HG03439 (cell line): ENCODE data around the gene ALPI.
"Not testable (repeated sequence)": the region's sequence is repeated elsewhere in the genome, so short reads cannot be mapped to it uniquely, and the experiment has no call there.

Experiments used
- ATAC-seq: cut with Tn5 transposase; IDR thresholded peaks from one replicate; pipeline ENCODE4 v1.9.1; 2021; ENCODE audit warnings: mild to moderate bottlenecking, moderate library complexity; ENCODE audit not compliant: unreplicated experiment

ALPI gene

DNA sequence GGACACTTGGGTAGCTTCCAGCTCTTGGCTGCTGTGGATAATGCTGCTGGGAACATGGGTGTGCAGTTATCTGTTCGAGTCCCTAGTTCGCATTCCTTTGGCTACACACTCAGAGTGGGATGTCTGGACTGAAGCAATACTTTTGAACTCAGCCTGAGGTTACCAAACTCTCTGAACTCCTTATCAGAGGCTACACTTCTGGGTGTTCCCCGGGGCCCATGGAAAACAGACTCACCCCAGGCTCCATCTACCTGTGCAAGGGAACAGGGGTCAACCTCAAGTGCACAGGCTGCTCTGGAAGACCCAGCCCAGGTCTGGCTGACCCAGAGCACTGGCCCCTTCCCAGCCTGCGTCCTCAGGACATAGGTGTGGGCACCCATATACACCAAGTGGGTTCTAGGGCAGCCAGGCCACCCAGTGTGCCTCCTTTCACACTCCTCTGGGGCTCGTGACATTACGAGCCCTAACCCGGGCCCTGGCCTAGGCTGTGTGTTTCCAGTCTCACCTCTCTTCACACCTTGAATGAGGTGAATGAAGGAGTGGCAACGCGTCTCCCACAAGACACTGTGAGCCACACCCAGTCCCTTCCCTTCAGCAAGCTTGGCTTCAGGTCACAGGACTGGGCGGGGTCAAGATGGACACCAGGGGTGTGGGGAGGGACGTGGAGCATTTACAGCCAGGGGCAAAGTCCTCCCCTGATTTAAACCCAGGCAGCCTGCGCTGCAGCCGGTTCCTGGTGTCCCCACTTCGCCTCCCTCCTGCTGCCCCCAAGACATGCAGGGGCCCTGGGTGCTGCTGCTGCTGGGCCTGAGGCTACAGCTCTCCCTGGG is at the start of gene ALPI:
ALPI (plus strand) TSS at position 728 of the 830 bp plus-strand sequence; CDS start at position 775, 47 bp downstream.
- ATAC-seq: no peak

GRCh38 chr2:232406556-232407310 is 49.2 kb upstream of the ALPI start, which contains the start of gene ALPG:
ALPG (plus strand) TSS chr2:232406844; CDS start chr2:232406895, 51 bp downstream.
- no peak for ATAC-seq

DNA sequence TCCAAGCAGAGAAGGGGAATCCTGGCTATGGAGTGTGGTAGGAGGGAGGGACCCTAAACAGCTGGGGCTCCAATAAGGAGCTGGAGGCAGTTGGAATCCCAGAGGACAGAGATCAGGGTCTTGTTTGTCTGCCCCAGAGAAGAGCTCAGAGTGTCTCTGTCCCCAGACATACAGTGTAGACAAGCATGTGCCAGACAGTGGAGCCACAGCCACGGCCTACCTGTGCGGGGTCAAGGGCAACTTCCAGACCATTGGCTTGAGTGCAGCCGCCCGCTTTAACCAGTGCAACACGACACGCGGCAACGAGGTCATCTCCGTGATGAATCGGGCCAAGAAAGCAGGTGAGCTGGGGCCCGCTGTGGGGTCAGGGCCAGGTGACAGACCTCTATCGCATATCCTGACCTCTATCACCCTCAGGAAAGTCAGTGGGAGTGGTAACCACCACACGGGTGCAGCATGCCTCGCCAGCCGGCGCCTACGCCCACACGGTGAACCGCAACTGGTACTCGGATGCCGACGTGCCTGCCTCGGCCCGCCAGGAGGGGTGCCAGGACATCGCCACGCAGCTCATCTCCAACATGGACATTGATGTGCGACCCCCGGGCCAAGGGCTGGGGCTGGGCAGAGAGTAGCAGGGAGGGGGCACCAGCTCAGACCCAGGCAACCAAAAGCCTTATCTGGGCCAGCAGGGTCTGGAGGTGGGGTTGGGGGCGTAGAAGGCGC is 48.4 kb upstream of the ALPI start:
- not testable (repeated sequence) for ATAC-seq

DNA sequence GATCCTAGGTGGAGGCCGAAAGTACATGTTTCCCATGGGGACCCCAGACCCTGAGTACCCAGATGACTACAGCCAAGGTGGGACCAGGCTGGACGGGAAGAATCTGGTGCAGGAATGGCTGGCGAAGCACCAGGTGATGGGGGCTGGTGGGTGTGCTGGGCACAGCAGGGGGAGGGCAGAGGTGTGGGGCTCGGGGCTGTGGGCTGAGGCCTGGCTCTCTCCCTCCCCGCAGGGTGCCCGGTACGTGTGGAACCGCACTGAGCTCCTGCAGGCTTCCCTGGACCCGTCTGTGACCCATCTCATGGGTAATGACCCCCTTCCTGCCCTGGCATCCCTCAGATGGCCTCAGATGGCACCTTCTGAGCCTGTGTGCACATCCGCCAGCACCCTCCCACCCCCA is 47.7 kb upstream of the ALPI start:
- not testable (repeated sequence) for ATAC-seq

DNA sequence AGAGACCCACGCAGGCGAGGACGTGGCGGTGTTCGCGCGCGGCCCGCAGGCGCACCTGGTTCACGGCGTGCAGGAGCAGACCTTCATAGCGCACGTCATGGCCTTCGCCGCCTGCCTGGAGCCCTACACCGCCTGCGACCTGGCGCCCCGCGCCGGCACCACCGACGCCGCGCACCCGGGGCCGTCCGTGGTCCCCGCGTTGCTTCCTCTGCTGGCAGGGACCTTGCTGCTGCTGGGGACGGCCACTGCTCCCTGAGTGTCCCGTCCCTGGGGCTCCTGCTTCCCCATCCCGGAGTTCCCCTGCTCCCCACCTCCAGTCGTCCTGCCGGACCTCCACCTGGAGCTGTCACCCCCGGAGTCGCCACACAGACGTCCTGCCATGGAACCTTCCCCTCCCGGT is 46.3 kb upstream of the ALPI start:
- not testable (repeated sequence) for ATAC-seq

GRCh38 chr2:232410238-232410900 is 45.6 kb upstream of the ALPI start:
- no peak for ATAC-seq

GRCh38 chr2:232411901-232412629 is 43.9 kb upstream of the ALPI start:
- ATAC-seq: no peak

DNA sequence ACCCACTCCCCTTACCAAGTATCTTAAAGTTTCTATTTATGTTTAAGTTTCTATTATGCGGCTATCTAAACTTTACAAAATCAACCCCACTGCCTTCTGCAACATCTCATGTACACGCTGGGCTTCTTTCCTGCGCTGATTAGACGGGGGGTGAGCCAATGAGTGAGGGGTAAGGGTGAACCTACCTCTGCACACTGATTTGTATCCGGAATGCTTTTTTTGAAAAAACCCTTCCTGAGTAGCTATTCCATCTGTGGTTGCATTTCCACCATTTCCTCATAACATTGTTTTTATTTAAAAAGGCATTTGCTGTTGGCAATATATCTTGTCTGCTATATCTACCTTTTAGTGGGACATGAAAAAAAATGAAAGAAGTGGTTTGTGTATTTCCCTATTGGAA is 43.0 kb upstream of the ALPI start:
- ATAC-seq: no peak

GRCh38 chr2:232415138-232415690 is 40.7 kb upstream of the ALPI start:
- ATAC-seq: no peak

- no peak for ATAC-seq
Observed at GRCh38 chr2:232415736-232416520, 40.0 kb upstream of the ALPI start.

DNA sequence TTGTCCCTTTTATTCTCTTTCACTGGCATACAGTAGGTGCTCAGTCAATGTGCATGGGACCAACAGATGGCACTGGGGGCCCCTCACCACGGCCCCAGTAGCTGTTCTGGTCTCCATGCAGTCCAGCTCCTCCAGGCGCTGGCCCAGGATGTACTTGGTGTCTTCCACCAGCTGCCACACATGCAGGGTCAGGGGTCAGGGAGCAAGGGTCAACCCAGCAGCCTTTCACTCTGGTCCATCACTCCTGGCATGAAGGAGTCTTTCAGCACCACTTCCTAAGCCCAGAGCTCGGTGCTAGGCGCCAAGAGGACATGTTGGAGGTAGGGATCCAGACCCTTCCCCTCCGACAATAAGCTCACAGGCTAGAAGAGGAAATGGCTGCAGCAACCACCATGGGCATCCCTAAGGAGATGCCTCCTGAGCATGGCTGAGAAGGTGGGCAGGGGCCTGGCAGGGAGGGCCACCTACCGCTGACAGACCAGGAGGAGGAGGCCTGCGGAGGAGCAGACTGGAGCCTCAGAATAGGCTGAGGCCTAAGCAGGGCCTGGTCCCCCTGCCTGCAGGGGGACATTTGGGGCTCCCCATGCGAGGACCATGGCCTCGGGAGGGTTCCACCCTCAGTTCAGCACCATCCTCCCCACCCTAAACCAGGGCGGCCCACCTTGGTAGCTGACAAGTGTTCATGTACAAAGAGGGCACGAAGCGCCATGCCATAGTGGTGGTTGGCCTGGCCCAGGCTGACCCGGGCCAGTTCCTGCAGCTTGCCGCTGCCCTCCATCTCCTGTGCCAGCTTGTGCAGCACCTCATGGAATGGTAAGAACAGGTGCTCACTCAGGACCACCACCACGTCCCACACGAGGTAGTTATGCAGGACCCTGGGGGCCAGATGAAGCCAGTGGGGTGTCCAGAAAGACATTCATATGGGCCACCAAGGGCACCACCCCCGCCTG is 39.2 kb upstream of the ALPI start:
- no peak for ATAC-seq

DNA sequence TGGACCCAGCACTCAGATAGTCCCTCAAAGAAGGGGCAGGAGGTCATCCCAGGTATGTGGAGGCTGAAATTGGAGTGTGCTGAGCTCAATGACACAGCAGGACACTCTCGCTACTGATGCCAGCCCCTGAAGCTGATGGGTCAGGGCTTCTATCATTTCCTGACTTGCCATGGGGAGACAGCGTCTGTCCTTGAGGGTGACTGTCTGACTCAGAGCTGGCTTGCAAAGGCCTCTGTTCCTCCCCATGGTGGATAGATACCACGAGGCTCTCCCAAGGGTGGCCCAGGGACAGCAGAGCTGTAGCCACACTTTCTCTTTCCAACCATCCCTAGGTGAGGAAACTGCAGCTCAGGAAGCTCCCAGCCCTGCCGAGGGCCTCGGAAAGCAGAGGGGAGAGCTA is 38.5 kb upstream of the ALPI start:
- ATAC-seq: no peak

GRCh38 chr2:232418056-232418455 is 37.9 kb upstream of the ALPI start:
- no peak for ATAC-seq

GRCh38 chr2:232418466-232419244 is 37.3 kb upstream of the ALPI start:
- no peak for ATAC-seq

DNA sequence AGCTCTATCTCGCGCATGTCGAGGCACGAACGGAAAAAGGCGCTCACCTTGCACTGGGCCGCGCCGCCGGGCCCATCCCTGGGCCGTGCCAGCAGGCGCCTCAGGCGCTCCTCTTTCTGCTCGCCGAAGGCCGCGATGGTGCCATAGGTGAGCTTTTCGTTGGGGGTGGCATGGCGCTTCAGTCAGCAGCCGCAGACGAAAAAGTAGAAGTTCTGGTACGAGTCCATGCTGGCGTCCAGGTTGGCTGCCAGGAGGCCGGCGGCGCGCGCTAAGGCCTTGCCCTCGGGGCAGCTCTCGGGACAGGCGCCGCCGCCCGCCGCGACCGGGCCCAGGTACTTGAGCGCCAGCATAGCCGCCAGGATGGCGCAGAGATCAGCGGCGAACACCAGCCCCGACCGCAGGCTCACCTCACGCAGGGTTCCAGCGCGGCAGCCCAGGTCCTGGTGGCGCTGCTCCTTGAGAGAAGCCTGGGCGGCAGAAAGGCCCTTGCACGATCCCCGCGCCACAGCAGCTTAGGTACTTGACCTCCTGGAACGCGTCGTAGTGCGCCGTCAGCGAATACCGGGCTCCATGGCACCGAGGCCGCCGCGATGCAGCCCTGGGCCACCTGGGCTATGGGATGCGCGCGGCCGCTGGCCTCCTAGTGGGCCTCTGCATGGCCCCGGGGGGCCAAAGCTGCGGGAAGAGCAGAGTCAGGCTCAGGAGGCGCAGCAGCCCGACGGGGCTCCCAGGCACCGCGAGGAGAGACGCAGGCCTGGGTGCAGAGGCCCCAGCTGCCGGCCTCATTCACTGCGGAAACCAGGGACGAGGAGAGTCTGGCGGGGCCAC is 36.5 kb upstream of the ALPI start:
- no peak for ATAC-seq

DNA sequence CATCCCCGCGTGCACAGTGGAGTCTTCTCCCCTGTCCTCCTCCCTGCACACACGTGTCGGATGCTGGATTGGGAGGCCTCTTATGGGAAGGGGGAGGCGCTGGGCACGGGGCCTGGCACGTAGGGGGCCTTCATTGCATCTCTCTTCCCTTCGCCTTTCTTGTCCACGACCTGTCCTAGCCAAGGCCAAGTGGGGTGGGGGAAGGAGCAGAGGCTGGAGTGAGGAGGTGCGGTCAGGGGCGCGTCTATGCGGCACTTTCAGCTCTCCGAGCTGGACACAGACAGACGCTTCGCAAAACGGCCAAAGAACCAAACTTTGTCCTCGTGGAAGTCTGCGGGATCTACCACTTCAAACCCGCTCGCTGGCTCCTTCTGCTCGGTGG is 35.9 kb upstream of the ALPI start:
- ATAC-seq: no peak
